Neural progenitor cell (in vitro differentiated cells): ENCODE data around the gene CDK3. TPM values are rescaled to one million over a fixed set of nuclear protein-coding genes. Genes with fewer than 3 reads are reported as not detected.
"Not testable (repeated sequence)": the region's sequence is repeated elsewhere in the genome, so short reads cannot be mapped to it uniquely, and the experiment has no call there.

Source experiments
- DNase-seq: peaks from one replicate; pipeline ENCODE4 v3.0.0-alpha.2; 2016; ENCODE audit warnings: low spot score
- H2AFZ ChIP-seq: fragments of 200-600 bp; sonication (generic); replicated peaks from 2 replicates; pipeline ENCODE4 v1.6.1; 2016; ENCODE audit warnings: antibody characterized with exemption
- H3F3A ChIP-seq: fragments of 200-600 bp; sonication (generic); 2 replicates; pipeline ENCODE4 v1.6.1; 2016; ENCODE audit warnings: antibody characterized with exemption, low read depth
- H3K27ac ChIP-seq: fragments of 200-600 bp; sonication (generic); 2 replicates; pipeline ENCODE4 v1.5.1; 2016; ENCODE audit warnings: mild to moderate bottlenecking
- H3K27me3 ChIP-seq: fragments of 200-600 bp; sonication (generic); 2 replicates; pipeline ENCODE4 v1.6.1; 2016; ENCODE audit warnings: mild to moderate bottlenecking, moderate library complexity
- H3K36me3 ChIP-seq: fragments of 200-600 bp; sonication (generic); 2 replicates; pipeline ENCODE4 v1.5.1; 2016
- H3K4me1 ChIP-seq: fragments of 200-600 bp; sonication (generic); 2 replicates; pipeline ENCODE4 v1.6.1; 2016; ENCODE audit warnings: mixed run types
- H3K4me2 ChIP-seq: fragments of 200-600 bp; sonication (generic); 2 replicates; pipeline ENCODE4 v1.6.1; 2016
- H3K4me3 ChIP-seq: fragments of 200-600 bp; sonication (generic); 2 replicates; pipeline ENCODE4 v1.5.1; 2016
- H3K79me2 ChIP-seq: fragments of 200-600 bp; sonication (generic); 2 replicates; pipeline ENCODE4 v1.6.1; 2016; ENCODE audit warnings: low read depth
- H3K9ac ChIP-seq: fragments of 200-600 bp; sonication (generic); 2 replicates; pipeline ENCODE4 v1.6.1; 2016
- H3K9me3 ChIP-seq: fragments of 200-600 bp; sonication (generic); 2 replicates; pipeline ENCODE4 v1.5.1; 2016; ENCODE audit warnings: low read depth
- H4K20me1 ChIP-seq: fragments of 200-600 bp; sonication (generic); 2 replicates; pipeline ENCODE4 v1.6.1; 2016; ENCODE audit warnings: low read depth
- H3K27ac Mint-ChIP-seq: 3 replicates; pipeline ENCODE4 v1.8.0; 2021; ENCODE audit warnings: mixed read lengths
- H3K27me3 Mint-ChIP-seq: 2 replicates; pipeline ENCODE4 v1.8.0; 2022; ENCODE audit warnings: low read depth, mild to moderate bottlenecking, inconsistent platforms, moderate library complexity, mixed read lengths; ENCODE audit not compliant: insufficient read depth
- H3K36me3 Mint-ChIP-seq: 3 replicates; pipeline ENCODE4 v1.8.0; 2021; ENCODE audit warnings: mixed read lengths
- H3K4me1 Mint-ChIP-seq: 3 replicates; pipeline ENCODE4 v1.8.0; 2021; ENCODE audit warnings: mixed read lengths
- H3K4me3 Mint-ChIP-seq: 3 replicates; pipeline ENCODE4 v1.8.0; 2021; ENCODE audit warnings: mild to moderate bottlenecking, moderate library complexity, mixed read lengths
- H3K9me3 Mint-ChIP-seq: 3 replicates; pipeline ENCODE4 v1.8.0; 2020; ENCODE audit warnings: mixed read lengths
- CTCF ChIP-seq: fragments of 200-600 bp; sonication (generic); IDR thresholded peaks from 2 replicates; pipeline ENCODE4 v1.5.1; 2017; ENCODE audit warnings: antibody characterized with exemption, mild to moderate bottlenecking
- EZH2 ChIP-seq: fragments of 200-600 bp; sonication (generic); IDR thresholded peaks from 2 replicates; pipeline ENCODE4 v1.6.1; 2017; ENCODE audit warnings: antibody characterized with exemption, mild to moderate bottlenecking, moderate library complexity
- EZH2phosphoT487 ChIP-seq: fragments of 200-600 bp; sonication (generic); IDR thresholded peaks from 2 replicates; pipeline ENCODE4 v1.6.1; 2017; ENCODE audit warnings: antibody characterized with exemption
- total RNA-seq: library from RNA; depleted of rRNA; stranded (reverse); fragments of >200 nt; gene quantifications from 2 replicates; pipeline ENCODE4 v1.2.3, GENCODE V29; 2015; ENCODE audit warnings: low replicate concordance

Gene CDK3
- total RNA-seq, 1 donor from 2014 or later: 3.0 TPM

- H3K4me2 ChIP-seq: no peak overlapping the region
- peaks cover 13% of the 10 kb centered on the region for H3K36me3 Mint-ChIP-seq
- H3K9me3 Mint-ChIP-seq: no peaks in the 10 kb centered on the region
Measured at GRCh38 chr17:75970626-75971025, 30.0 kb upstream of the CDK3 start.

DNA sequence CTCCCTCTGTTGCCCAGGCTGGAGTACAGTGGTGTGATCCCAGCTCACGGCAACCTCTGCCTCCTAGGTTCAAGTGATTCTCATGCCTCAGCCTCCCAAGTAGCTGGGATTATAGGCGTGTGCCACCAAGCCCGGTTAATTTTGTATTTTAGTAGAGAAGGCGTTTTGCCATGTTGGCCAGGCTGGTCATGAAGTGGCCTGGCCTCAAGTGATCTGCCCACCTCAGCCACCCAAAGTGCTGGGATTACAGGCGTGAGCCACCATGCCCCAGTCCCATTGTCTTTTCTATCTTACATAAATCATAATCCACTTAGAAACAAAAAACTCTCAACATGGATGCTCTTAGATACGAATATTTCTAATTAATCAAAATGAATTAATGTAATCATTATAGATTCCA, 25.5 kb upstream of the CDK3 start:
- H3K4me3 Mint-ChIP-seq, H3K9ac ChIP-seq, H3K27ac ChIP-seq, H3K27ac Mint-ChIP-seq, H3K4me1 ChIP-seq, H3K9me3 ChIP-seq, H3K27me3 Mint-ChIP-seq, DNase-seq, H3K4me3 ChIP-seq, H3K27me3 ChIP-seq, H3K9me3 Mint-ChIP-seq, H3K36me3 ChIP-seq, H3K4me2 ChIP-seq, H2AFZ ChIP-seq, H4K20me1 ChIP-seq: not testable (repeated sequence)
- H3K79me2 ChIP-seq: peaks cover 15% of the 10 kb centered on the region
- Mint-ChIP-seq H3K4me1 (peaks cover 26% of the 10 kb centered on the region), H3K36me3 (peaks cover 21% of the 10 kb centered on the region)
- peaks cover 24% of the 10 kb centered on the region for H3F3A ChIP-seq

More at GRCh38 chr17:75970626-75971025, 30.0 kb upstream of the CDK3 start:
- no peaks in the 10 kb centered on the region for H3K36me3 ChIP-seq
- no peak for DNase-seq
- H3K27ac ChIP-seq: no peak overlapping the region
- Mint-ChIP-seq H3K4me1 (peaks cover 2% of the 10 kb centered on the region), H3K27me3 (peaks cover 2% of the 10 kb centered on the region), H3K4me3 (no peak overlapping the region), H3K27ac (no peak overlapping the region)
- no peaks in the 10 kb centered on the region for H3K9me3 ChIP-seq
- no peak overlapping the region for H3K4me3 ChIP-seq
- no peaks in the 10 kb centered on the region for H3F3A ChIP-seq
- H2AFZ ChIP-seq: no peak overlapping the region
- no peaks in the 10 kb centered on the region for H3K27me3 ChIP-seq
- TF ChIP-seq CTCF: no peak
- no peak for TF ChIP-seq EZH2phosphoT487
- TF ChIP-seq EZH2: no peak
- H4K20me1 ChIP-seq: no peaks in the 10 kb centered on the region
- no peak overlapping the region for H3K9ac ChIP-seq
- H3K79me2 ChIP-seq: no peaks in the 10 kb centered on the region
- H3K4me1 ChIP-seq: no peaks in the 10 kb centered on the region

DNA sequence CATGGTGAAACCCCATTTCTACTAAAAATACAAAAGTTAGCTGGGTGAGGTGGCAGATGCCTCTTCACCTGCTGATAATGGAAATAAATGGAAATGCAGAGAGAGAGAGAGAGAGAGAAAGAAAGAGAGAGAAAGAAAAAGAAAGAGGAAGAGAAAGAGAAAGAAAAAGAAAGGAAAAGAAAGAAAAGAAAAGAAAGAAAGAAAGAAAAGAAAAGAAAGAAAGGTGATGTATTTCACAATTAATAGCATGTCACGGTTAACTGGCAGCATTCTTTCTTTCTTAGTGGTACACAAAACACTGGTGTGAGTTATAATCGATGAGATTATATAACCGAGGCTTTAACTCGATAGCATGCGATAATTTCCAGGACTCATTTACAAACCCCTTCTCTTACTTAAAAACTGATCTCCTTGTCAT, 24.9 kb upstream of the CDK3 start:
- Histone ChIP-seq H2AFZ (no peak overlapping the region), H3K79me2 (peaks cover 21% of the 10 kb centered on the region), H3K36me3 (no peaks in the 10 kb centered on the region), H3K4me2 (no peak overlapping the region), H3K4me3 (no peak overlapping the region), H4K20me1 (no peaks in the 10 kb centered on the region), H3K4me1 (peaks cover 6% of the 10 kb centered on the region), H3K9me3 (no peaks in the 10 kb centered on the region), H3K27ac (no peak overlapping the region), H3F3A (peaks cover 30% of the 10 kb centered on the region), H3K9ac (no peak overlapping the region), H3K27me3 (no peaks in the 10 kb centered on the region)
- Mint-ChIP-seq H3K4me1 (peaks cover 30% of the 10 kb centered on the region), H3K9me3 (no peaks in the 10 kb centered on the region), H3K36me3 (peaks cover 19% of the 10 kb centered on the region), H3K27ac (no peak overlapping the region), H3K27me3 (peaks cover 2% of the 10 kb centered on the region), H3K4me3 (no peak overlapping the region)
- no peak for DNase-seq
- TF ChIP-seq EZH2 (no peak), EZH2phosphoT487 (no peak), CTCF (no peak)

- H3K4me3 ChIP-seq: no peak overlapping the region
- peak overlapping the region; percentile 28 for H3K4me3 Mint-ChIP-seq
- peaks cover 6% of the 10 kb centered on the region for H3K4me1 ChIP-seq
- no peaks in the 10 kb centered on the region for H3K9me3 Mint-ChIP-seq
- H3K36me3 Mint-ChIP-seq: peaks cover 18% of the 10 kb centered on the region
- no peak overlapping the region for H3K4me2 ChIP-seq
- no peaks in the 10 kb centered on the region for H4K20me1 ChIP-seq
- H3K9me3 ChIP-seq: no peaks in the 10 kb centered on the region
- H3K4me1 Mint-ChIP-seq: peaks cover 31% of the 10 kb centered on the region
- peaks cover 26% of the 10 kb centered on the region for H3K79me2 ChIP-seq
- H3K27me3 Mint-ChIP-seq: peaks cover under 1% of the 10 kb centered on the region
- TF ChIP-seq EZH2phosphoT487: no peak
- no peak for TF ChIP-seq CTCF
- no peak for TF ChIP-seq EZH2
- no peak overlapping the region for H3K27ac ChIP-seq
- no peak overlapping the region for H3K27ac Mint-ChIP-seq
- peaks cover 36% of the 10 kb centered on the region for H3F3A ChIP-seq
- H3K27me3 ChIP-seq: no peaks in the 10 kb centered on the region
- H2AFZ ChIP-seq: no peak overlapping the region
- no peak for DNase-seq
- no peaks in the 10 kb centered on the region for H3K36me3 ChIP-seq
- no peak overlapping the region for H3K9ac ChIP-seq
Measured at GRCh38 chr17:75976175-75976848, 24.3 kb upstream of the CDK3 start.
